WERI-Rb-1 (cell line): ENCODE results near the gene VAT1L.

Source experiments
- DNase-seq: peaks from one replicate; pipeline ENCODE4 v3.0.0-alpha.2; 2020
- H3K27ac ChIP-seq: fragments of 250-450 bp; sonication (Bioruptor Pico); 2 replicates; pipeline ENCODE4 v1.5.1; 2020; ENCODE audit warnings: mild to moderate bottlenecking, moderate library complexity
- H3K27me3 ChIP-seq: fragments of 250-450 bp; sonication (Bioruptor Pico); 2 replicates; pipeline ENCODE4 v1.5.1; 2021; ENCODE audit warnings: mild to moderate bottlenecking, low read depth, moderate library complexity; ENCODE audit not compliant: insufficient read depth, severe bottlenecking
- H3K36me3 ChIP-seq: fragments of 250-450 bp; sonication (Bioruptor Pico); 2 replicates; pipeline ENCODE4 v1.5.1; 2020; ENCODE audit warnings: mild to moderate bottlenecking, moderate library complexity
- H3K4me3 ChIP-seq: 2 replicates; pipeline ENCODE4 v1.5.1; 2011; ENCODE audit warnings: low read depth, mild to moderate bottlenecking, control low read depth, low read length
- H3K9me3 ChIP-seq: fragments of 250-450 bp; sonication (Bioruptor Pico); 2 replicates; pipeline ENCODE4 v1.5.1; 2021; ENCODE audit warnings: mild to moderate bottlenecking, moderate library complexity; ENCODE audit not compliant: severe bottlenecking
- CTCF ChIP-seq: IDR thresholded peaks from 2 replicates; pipeline ENCODE4 v1.5.1; 2011; ENCODE audit warnings: low read depth, mild to moderate bottlenecking, control low read depth, inconsistent platforms, low read length

VAT1L gene

GRCh38 chr16:77807021-77807420 lies 18.7 kb downstream of the VAT1L start:
- TF ChIP-seq CTCF: no peak
- H3K36me3 ChIP-seq: no peaks in the 10 kb centered on the region
- H3K4me3 ChIP-seq: no peak overlapping the region
- no peak for DNase-seq
- peaks cover 8% of the 10 kb centered on the region for H3K9me3 ChIP-seq
- H3K27me3 ChIP-seq: no peaks in the 10 kb centered on the region
- no peak overlapping the region for H3K27ac ChIP-seq

- Histone ChIP-seq H3K36me3 (no peaks in the 10 kb centered on the region), H3K27ac (no peak overlapping the region), H3K27me3 (no peaks in the 10 kb centered on the region), H3K4me3 (no peak overlapping the region), H3K9me3 (peaks cover 7% of the 10 kb centered on the region)
- DNase-seq: no peak
- no peak for TF ChIP-seq CTCF
Observed at GRCh38 chr16:77812856-77813500, 24.6 kb downstream of the VAT1L start.

GRCh38 chr16:77816293-77816692 lies 27.9 kb downstream of the VAT1L start:
- no peak overlapping the region for H3K27ac ChIP-seq
- H3K9me3 ChIP-seq: no peaks in the 10 kb centered on the region
- H3K36me3 ChIP-seq: no peaks in the 10 kb centered on the region
- TF ChIP-seq CTCF: no peak
- no peak for DNase-seq
- H3K27me3 ChIP-seq: no peaks in the 10 kb centered on the region
- no peak overlapping the region for H3K4me3 ChIP-seq

GRCh38 chr16:77820340-77820739 lies 32.0 kb downstream of the VAT1L start:
- no peak for TF ChIP-seq CTCF
- H3K36me3 ChIP-seq: no peaks in the 10 kb centered on the region
- no peak overlapping the region for H3K27ac ChIP-seq

GRCh38 chr16:77822661-77823060 lies 34.3 kb downstream of the VAT1L start:
- Histone ChIP-seq H3K27me3 (no peaks in the 10 kb centered on the region), H3K4me3 (no peak overlapping the region), H3K9me3 (no peaks in the 10 kb centered on the region), H3K27ac (no peak overlapping the region), H3K36me3 (no peaks in the 10 kb centered on the region)
- DNase-seq: no peak
- TF ChIP-seq CTCF: no peak

More at GRCh38 chr16:77820340-77820739, 32.0 kb downstream of the VAT1L start:
- H3K27me3 ChIP-seq: no peaks in the 10 kb centered on the region
- H3K4me3 ChIP-seq: no peak overlapping the region
- DNase-seq: no peak
- H3K9me3 ChIP-seq: no peaks in the 10 kb centered on the region

- Histone ChIP-seq H3K9me3 (no peaks in the 10 kb centered on the region), H3K27ac (no peak overlapping the region), H3K36me3 (no peaks in the 10 kb centered on the region), H3K27me3 (no peaks in the 10 kb centered on the region), H3K4me3 (no peak overlapping the region)
- DNase-seq: no peak
- no peak for TF ChIP-seq CTCF
Observed at GRCh38 chr16:77823067-77823466, 34.7 kb downstream of the VAT1L start.
